HG03520 (cell line): ENCODE results near the gene HINT1.
"Not testable (repeated sequence)": the region's sequence is repeated elsewhere in the genome, so short reads cannot be mapped to it uniquely, and the experiment has no call there.

Experiments
- ATAC-seq: cut with Tn5 transposase; IDR thresholded peaks from one replicate; pipeline ENCODE4 v1.9.1; 2021; ENCODE audit warnings: mild to moderate bottlenecking, moderate library complexity; ENCODE audit not compliant: unreplicated experiment

HINT1 gene

GRCh38 chr5:131165119-131165727 is at the start of gene HINT1:
HINT1 (minus strand) TSS chr5:131165256; CDS start chr5:131165205, 51 bp downstream.
- ATAC-seq = peak; percentile 77

GRCh38 chr5:131214609-131215227 is 49.7 kb upstream of the HINT1 start:
- ATAC-seq = no peak

GRCh38 chr5:131212471-131213021 is 47.5 kb upstream of the HINT1 start:
- peak; percentile 25 for ATAC-seq

DNA sequence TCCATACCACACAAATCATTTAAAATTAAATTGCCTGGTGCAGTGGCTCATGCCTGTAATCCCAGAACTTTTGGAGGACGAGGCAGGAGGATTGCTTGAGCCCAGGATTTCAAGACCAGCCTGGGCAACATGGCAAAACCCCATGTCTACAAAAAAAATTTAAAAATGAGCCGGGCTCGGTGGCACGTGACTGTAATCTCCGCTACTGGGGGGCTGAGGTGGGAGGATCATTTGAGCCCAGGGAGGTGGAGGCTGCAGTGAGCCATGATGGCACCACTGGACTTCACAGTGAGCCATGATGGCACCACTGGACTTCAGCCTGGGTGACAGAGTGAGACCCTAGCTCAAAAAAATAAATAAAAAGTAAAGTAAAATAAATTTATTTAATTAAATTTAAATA is 46.6 kb upstream of the HINT1 start:
- ATAC-seq = no peak

GRCh38 chr5:131210151-131210510 is 45.1 kb upstream of the HINT1 start:
- ATAC-seq = no peak

- peak; percentile 83 for ATAC-seq
Observed at GRCh38 chr5:131209506-131210150, 44.6 kb upstream of the HINT1 start.

DNA sequence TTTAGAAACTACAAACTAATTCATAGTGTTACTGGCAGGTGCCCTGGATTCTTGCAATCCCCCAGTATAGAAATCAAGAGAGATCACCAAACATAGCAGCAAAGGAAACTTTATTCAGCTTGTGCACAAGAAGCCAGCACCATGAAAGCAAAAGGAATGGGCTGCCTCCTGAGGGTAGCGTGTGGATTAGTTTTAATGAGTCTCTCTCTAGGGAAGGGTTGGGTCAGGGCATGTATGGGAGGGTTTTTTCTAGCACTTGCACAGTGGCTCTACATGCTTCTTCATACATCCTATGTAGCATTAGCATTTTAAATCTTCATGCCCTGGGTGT is 44.1 kb upstream of the HINT1 start:
- ATAC-seq = no peak

- no peak for ATAC-seq
Observed at GRCh38 chr5:131206772-131207171, 41.7 kb upstream of the HINT1 start.

DNA sequence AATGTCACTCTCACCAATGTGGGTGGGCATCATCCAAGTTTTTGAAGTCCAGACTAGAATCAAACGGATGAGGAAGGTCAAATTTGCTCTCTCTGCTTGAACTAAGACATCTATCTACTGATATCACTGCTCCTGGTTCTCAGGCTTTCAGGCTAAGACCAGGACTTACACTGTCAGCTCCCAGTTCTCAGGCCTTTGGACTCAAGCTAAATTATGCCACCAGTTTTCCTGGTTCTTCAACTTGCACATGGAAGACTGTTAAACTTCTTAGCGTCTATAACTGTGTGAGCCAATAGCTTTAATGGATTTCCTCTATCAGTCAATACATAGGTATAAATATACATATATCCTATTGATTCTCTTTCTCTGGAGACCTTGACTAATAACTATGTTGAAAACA is 41.0 kb upstream of the HINT1 start:
- no peak for ATAC-seq

- ATAC-seq = no peak
Observed at GRCh38 chr5:131204964-131205363, 39.9 kb upstream of the HINT1 start.

DNA sequence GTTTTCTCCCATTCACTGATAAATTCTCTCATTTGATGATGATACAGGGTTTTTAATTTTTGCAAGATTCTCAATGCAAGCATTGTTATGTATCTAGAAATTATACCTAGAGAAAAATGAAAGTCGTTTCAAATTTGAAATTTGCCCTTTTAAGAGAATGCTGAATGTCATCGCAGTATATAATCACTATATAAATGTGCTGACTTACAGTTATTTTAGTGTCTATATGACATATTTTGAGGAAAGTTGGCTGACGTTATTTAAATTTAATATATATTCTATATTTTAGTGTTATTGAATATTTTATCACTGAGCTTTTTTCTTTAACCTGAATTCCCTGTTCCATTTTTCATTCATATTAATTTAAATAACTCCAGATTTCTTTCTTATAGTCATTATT is 35.5 kb upstream of the HINT1 start:
- no peak for ATAC-seq

GRCh38 chr5:131198625-131199024 is 33.6 kb upstream of the HINT1 start:
- no peak for ATAC-seq

DNA sequence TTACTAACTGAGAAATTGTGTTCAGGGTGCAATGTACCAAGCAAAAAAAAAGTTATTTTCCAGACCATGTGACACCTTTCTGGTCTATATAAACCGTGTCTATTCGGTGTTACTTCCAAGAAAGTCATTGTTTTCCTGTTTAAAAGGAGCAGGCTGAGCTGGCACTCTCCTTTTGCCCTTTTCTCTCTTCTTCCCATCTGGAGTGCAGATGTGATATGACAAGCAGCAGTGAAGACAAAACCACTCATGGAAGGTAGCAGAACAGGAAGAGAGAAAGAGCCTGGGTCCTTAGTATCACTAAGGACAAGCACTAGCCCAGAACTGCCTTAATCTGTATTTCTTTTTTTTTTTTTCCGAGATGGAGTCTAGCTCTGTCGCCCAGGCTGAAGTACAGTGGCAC is 31.3 kb upstream of the HINT1 start:
- no peak for ATAC-seq

- ATAC-seq = no peak
Observed at GRCh38 chr5:131195696-131196095, 30.6 kb upstream of the HINT1 start.

DNA sequence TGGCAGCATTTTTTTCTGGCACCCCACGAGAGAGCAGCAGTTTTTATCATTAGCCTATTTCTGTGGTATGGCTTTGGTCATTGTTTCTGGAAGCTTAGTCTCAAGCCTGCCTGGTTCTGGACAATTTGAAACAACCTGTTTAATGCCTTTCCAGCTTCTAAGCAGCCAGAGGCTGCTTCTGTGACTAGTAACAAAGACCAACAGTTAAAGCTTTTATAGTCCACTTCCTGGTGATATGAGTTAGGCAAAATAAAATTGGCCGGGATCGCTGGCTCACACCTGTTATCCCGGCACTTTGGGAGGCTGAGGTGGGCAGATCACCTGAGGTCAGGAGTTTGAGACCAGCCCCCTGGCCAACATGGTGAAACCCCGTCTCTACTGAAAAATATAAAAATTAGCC is 29.7 kb upstream of the HINT1 start:
- ATAC-seq = no peak

- not testable (repeated sequence) for ATAC-seq
Observed at GRCh38 chr5:131193897-131194296, 28.8 kb upstream of the HINT1 start.

- no peak for ATAC-seq
Observed at GRCh38 chr5:131193106-131193505, 28.1 kb upstream of the HINT1 start.

- ATAC-seq = no peak
Observed at GRCh38 chr5:131186561-131187256, 21.7 kb upstream of the HINT1 start.

GRCh38 chr5:131185523-131186104 is 20.6 kb upstream of the HINT1 start:
- ATAC-seq = no peak

GRCh38 chr5:131182839-131183238 is 17.8 kb upstream of the HINT1 start:
- ATAC-seq = no peak

DNA sequence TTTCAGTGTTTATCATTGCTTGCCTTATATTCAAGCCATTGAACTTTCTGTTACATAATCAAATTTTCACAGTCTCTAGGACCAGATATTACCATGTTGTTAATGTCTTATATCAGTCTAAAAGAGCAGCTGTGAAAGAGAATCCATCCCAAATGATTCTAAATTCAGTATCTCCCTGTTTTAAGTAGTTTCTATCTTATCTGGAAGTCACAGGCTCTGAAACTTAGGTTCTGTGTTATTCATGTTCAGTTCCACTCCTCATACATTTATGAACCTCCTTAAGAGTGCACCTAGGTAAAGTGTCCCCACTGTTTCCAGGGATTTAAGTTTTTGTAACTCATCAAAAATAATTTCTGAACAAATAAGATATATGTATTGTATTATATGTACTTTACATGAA is 15.4 kb upstream of the HINT1 start:
- no peak for ATAC-seq
